ENCODE measurements around the gene TPX2. TPM values are rescaled to one million over a fixed set of nuclear protein-coding genes. Genes with fewer than 3 reads are reported as not detected.
A peak's percentile ranks its signal among the peaks of the same experiment; 100 is the strongest.

The TPX2 gene
- total RNA-seq, 2 donors from 2014 or later, result 0.73 to 2.0 TPM

DNA sequence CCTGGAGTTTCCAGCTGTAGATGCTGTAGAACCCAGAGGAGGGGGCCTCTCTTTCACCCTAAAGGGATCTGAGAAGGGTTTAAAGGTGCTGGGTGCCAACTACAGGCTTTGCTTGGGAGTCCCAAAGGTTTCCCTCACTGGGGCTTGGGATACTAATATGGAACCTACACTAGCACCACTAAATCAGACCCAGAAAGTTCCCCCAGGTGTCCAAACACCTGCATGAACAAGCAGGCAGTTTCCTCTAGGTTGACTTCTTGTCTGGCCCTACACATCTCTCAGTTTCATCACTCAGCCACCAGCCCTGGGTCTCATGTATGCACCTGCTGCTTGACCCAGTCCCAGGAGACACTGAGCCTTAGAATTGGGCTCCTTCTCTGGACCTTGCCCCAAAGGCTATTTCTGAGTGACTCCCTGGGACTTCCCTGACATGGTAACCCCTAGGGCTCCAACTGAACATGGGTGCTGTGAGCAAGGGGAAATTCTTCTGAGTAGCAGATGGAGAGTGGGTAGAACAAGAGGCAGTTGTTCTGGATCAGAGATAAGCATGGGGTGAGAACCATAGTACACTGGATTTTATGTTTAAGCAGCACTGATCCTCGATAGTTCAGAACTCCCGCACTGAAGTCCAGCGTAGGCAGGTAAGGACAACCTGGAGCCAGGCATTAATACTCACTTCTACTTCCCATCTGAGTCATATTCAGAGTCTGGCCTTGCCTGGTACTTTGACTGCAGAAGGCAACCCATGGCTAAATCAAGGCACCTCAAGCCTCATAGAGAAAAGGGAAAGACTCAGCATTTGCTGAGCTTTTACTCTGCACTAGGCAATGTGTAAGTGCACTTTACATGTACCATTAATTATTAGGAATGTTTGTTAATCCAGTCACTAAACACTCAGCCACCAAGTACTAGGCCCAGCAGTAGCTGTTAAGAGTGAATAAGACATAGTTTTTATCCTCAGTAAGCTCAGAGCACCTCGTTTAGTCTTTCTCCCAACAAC lies 33.2 kb upstream of the TPX2 start:
- intact Hi-C loops (cut with DNase I), result no loop called here
- ATAC-seq (no peak), DNase-seq (no peak)

DNA sequence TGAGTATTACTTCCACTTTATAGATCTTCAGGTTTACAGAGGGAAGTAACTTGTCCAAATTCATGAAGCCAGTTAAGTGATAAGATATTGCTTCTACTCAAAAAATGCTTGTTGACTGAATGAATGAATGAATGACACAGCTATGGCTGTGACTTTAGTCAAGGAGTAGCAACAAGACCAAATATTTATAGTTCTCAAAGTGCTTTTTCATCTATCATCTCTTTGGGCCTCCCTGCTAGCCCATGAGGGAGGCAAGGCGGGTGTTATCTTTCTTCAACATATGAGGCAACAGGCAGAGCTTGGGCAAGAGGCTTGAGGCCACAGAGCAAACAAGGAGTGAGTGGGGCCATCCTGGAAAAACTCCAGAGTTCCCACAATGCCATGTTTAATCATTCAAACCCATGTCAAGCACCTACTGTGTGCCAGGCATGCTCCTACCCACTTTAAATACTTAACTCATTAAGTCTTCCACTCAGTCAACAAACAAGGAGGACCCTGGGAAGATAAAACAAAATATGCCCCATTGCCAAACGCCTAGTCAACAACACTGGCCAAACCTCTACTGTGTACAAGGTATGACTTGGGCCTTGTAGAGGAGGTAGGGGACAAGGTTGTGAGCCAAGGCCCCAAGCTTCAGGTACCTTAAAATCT lies 32.4 kb upstream of the TPX2 start:
- intact Hi-C loops (cut with DNase I), result no loop called here
- ATAC-seq (peak in 1 of 2 donors; percentile 42), DNase-seq (no peak)

DNA sequence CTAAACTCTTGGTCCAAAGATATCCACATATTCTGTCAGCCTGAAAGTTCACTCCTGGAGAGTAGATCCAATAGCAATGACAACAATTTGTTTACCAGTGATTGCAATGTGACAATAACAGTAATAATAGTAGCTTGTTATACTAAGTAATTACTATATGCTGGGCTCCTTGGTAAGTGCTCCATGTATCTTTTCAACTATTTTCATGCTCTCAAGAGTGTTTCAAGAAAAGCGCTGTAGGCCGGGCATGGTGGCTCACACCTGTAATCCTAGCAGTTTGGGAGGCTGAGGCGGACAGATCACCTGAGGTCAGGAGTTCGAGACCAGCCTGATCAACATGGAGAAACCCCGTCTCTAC lies 31.9 kb upstream of the TPX2 start:
- DNase-seq (no peak), ATAC-seq (no peak)
- intact Hi-C loops (cut with DNase I), result no loop called here

DNA sequence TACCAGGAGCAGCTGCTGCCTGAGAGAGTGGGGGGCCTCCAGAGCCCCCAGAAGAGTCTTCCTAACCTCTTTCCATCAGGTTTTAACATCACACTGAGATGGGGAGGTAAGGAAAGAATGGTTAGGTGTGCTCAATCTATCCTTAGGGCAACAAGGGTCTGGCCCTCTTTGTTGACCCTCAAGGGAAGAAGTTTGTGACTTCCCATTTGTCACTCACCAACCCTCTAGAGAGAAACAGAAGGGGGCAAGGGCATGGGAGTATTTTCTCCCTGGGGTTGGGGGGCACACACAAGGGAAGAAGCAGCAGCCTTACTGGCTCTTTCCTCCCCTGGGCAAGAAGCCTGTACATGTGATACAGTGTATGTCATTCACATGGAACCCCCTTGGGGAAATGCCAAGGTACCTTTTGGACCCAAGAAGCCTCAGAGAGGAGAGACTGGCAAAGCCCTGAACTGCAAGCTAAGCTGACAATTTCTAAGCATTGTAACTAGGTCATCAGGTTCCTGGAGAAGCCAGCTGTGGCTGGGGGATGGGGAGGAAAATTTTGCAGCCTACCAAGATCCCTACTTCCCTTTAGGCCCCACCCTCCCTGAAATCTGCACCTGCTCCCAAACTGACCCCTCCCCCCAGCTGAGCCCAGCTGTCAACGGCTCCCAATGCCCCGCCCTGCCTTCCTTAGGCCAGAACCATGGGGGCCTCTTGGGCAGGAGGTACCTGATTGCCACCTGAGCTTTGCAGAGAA lies 30.9 kb upstream of the TPX2 start:
- DNase-seq (peak; percentile 41), ATAC-seq (peak in 1 of 2 donors; percentile 2)
- intact Hi-C loops (cut with DNase I), result no loop called here

DNA sequence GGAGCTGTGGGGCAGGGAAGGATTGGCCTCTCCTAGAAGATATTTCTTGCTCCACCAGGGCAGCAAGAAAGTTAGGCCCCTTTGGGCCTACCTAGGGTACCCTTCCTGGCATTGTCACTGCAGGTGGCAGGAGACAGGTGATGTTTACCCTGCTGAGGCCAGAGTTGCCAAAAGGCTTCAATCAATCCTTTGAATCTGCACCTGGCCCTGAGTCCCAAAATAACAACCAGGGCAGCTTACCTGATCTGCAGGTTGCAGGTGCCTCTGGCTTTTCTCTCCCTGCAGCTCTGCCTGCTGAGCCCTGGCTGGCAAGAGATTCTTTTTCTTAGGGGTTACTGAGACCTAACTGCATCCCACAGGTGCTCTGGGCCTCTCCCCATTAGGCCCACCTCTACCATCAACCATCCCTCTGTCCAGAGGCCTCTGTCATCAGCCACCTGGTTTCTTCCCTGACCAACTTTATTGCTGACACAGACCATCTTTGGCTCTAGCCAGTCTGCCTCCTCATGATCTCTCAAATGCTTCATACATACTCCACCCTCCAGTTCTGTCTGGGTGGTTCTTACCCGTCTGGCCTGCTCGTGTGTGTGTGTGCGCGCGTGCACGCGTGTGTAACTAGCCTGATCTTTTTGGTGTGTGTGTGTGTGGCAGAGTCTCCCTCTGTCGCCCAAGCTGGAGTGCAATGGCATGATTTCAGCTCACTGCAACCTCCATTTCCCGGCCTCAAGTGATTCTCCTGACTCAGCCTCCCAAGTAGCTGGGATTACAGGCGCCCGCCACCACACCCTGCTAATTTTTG lies 30.2 kb upstream of the TPX2 start:
- no peak for DNase-seq
- intact Hi-C loops (cut with DNase I), result no loop called here
- ATAC-seq, result no peak

DNA sequence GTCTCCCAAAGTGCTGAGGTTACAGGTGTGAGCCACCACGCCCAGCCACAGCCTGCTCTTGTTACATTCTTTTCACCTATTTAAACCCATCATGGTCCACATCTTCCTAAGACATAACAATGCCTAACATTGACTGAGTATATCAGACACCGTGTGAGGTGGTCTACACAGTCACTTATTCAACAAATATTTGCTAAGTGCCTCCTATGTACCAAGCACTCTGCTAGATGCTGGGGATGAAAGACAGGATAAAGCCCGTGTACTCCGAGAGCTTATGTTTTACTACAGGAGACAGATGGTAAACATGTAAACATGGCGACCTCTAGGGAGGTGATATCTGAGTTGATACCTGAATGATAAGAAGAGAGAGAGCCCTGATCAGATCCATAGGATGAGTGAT lies 29.2 kb upstream of the TPX2 start:
- intact Hi-C loops (cut with DNase I), result loop anchor here (5.0 kb wide), 2 partner anchors 38 to 138 kb away; no protein-coding TSS in a partner anchor
- no peak for DNase-seq
- no peak for ATAC-seq

DNA sequence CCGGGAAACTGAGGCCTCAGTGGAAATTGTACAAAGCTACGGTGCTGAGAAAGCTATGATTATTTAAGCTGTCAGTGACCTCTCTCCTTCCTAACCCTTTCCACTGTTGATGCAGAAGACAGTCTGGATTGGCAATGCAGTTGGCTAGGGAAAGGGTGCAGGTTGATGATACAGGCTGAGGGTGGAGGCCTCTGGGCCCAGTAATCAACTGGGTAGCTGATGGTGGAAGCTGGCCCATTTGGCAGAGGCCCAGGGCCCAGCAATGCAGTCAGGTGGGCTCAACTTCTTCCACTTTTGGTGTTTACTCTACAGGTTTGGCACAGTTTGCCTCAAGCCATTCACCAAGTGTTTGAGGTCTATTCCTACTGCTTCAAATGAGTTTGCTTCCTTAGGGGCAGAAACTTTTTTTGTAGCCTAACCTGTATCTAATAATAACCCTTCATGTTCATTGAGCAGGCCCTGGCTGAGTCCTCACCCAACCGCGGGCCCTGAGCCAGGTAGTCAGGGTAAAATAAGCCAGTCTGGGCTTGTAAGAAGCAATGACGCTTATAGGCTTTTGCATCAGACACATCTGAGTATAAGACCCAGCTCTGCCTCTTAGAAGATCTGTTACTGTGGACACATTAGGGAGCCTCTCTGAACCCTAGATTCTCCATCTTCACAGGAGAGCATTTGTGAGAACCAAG lies 28.5 kb upstream of the TPX2 start:
- ATAC-seq (no peak), DNase-seq (no peak)
- intact Hi-C loops (cut with DNase I), result loop anchor here (5.0 kb wide), 2 partner anchors 38 to 138 kb away; no protein-coding TSS in a partner anchor

DNA sequence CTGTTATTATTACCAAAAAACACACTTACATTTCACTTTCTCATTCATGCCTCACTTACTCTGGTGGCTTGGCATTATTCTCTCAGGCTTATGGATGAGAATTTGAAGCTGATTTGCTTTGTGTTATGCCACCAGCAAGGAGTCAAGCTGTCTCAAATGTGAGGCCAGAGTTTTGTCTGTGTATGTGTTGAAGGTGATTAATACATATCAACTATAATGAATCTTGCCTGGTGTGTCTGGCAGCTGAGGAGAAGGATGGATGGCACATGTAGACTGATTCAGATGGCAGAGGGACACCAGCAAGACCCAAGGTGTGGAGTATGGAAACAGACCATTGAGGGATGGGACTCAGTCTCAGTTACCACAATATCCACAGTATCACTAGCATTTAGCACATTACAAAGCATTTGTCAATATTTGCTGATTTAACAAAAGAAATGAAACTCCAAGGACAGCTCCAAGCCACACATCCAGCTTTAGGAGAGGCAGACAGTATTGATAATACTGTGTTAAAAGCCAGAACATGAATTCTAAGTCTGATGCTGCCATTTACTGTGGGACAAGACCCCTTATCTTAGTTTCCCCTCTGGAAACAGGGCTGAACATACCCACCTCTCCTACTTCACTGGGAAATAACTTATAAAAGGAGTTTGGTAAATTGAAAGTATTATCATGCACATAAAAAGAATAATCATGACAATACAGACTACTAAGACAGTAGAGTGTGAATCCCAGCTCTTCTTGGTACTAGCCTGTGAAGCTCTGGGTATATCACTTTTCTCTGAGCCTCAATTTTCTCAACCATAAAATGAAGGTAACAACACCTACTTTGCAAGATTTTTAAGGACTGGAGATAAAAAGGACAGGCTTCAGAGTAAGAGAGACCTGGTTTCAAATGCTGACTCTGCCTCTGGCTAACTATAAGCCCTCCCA lies 27.6 kb upstream of the TPX2 start:
- ATAC-seq, result no peak
- intact Hi-C loops (cut with DNase I), result loop anchor here (5.0 kb wide), 2 partner anchors 39 to 139 kb away; no protein-coding TSS in a partner anchor
- no peak for DNase-seq

DNA sequence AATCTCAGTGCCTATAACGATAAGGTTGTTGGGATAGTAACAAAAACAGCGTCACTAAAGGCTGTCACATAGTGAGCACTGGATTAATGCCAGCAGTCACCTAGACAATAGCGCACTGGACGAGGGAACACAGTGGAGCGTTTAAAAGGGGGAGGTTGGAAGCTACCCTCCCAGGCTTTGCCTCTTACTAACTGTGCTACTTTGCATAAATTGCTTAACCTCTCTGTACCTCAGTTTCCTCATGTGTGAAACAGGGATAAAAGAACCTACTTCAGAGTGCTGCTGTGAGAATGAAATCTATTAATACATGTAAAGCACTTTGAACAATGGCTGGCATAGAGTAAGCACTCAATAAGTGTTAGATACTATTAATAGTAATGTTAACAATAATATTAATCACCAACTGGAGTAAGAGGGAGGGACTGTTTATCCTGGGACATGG lies 27.0 kb upstream of the TPX2 start:
- intact Hi-C loops (cut with DNase I), result loop anchor here (5.0 kb wide), 2 partner anchors 40 to 140 kb away; no protein-coding TSS in a partner anchor
- DNase-seq (peak; percentile 60), ATAC-seq (peak; percentile 35 to 54)

DNA sequence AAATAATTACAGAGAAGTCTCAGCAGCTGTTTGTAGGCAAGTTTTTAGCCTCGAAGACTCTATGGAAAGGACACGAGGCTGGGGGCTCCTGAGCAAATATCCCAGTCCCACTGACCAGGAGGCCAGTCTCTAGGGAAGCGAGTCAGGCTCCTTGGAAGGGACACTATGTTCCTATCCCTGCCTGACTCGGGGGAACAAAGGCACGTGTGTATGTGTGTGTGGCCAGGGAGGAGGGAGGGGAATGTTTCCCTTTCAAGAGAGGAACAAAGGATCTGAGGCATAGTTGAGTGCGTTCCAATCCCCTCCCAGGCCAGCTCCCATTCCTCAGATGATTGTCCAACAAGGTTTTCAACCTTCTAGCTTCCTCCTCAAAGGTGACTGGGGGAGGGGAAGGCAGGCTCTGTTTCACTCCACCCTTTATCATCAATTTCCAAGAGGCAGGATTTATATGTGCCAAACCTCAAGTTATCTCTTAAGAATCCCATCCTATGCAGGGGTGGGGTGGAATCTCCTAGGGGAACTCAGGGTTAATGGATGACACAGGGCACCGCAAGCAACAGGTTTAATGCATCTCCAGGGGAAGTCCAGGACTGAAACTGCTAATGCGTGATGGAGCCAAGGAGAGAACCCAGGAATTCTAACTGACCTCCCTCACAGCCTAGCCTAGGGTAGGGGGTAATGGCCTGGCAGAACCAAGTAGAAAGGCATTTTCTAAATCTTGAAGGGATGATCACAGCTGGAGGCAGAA lies 26.4 kb upstream of the TPX2 start:
- intact Hi-C loops (cut with DNase I), result loop anchor here (5.0 kb wide), 2 partner anchors 40 to 140 kb away; no protein-coding TSS in a partner anchor
- peak; percentile 82 to 91 for ATAC-seq
- peak; percentile 89 for DNase-seq

DNA sequence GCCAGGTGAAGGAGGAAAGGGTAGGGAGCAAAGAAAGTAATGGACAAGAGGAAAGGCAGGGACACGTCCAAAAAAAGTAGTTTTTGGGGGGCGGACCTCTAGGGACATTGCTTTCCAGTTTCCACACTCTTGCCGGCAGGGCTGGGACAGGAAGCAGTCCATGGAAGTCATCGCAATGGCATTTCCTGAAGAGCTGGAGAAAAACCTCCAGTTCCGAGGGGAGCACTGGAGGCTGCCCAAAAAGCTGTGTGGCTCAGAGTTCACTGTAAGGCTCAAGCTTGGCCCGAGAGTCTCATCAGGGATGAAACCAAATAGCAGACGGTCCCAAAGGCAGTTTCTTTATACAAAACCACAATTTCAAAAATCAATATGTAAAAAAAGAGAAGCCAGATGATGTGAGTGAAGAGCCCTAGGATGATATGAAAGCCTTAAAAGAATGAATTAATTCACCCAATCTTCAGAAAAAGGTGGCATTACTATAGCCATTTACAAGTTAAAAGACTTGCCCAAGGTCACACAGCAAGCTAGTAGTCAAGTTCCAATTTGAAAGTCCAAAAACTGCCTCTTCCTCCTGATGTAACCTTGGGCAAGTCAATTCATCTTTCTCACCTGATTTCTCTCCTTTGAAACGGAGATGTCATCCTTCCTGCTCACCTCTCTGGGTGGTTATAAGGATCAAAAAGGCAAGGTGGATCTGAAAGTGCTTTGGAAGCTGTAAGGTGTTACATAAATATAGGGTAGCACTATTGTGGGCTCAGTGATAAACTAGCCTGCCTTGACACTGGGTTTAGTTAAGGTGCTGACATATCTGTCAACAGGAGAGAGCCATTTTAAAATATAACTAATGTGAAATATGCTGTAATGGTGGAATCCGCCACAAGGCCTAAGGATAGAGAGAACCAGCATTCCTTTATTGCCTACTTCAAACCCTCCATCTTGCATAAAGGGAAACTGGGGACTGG lies 25.5 kb upstream of the TPX2 start:
- ATAC-seq (peak; percentile 84), DNase-seq (peak; percentile 87)
- intact Hi-C loops (cut with DNase I), result loop anchor here (5.0 kb wide), 2 partner anchors 41 to 141 kb away; no protein-coding TSS in a partner anchor

DNA sequence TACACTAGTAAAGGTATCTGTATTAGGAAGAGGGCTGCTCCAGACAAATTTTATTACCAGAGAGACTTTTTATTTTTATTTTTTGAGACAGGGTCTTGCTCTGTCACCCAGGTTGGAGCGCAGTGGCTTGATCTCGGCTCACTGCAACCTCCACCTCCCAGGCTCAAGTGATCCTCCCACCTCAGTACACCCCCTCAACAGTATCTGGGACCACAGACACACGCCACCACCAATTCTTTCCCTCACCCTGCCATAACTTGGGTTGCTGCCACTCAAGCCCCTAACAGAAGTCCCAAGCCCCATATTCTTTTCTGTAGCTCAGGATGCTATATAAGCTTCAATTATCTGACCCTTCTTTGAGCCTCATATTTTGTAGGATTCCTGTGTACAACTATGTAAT lies 23.3 kb upstream of the TPX2 start:
- no peak for ATAC-seq
- DNase-seq, result no peak
- intact Hi-C loops (cut with DNase I), result no loop called here

DNA sequence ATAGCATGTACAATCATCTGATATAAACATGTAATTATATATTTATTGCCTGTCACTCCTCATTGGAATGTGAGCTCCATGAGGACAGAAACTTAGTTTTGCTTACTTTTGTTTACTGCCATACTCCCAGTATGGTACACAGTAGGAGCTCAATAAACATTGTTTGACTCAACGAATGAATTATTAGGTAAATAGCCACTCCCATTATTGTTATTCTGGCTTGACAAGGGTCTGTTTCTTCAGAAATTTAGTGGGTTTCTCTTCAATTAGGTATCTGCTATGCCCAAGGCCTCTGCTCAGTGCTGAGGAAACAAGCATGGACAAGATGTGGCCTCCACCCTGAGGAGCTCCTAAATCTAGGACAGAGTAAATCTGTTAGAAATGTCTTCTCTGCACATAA lies 22.7 kb upstream of the TPX2 start:
- intact Hi-C loops (cut with DNase I), result no loop called here
- ATAC-seq (no peak), DNase-seq (no peak)

DNA sequence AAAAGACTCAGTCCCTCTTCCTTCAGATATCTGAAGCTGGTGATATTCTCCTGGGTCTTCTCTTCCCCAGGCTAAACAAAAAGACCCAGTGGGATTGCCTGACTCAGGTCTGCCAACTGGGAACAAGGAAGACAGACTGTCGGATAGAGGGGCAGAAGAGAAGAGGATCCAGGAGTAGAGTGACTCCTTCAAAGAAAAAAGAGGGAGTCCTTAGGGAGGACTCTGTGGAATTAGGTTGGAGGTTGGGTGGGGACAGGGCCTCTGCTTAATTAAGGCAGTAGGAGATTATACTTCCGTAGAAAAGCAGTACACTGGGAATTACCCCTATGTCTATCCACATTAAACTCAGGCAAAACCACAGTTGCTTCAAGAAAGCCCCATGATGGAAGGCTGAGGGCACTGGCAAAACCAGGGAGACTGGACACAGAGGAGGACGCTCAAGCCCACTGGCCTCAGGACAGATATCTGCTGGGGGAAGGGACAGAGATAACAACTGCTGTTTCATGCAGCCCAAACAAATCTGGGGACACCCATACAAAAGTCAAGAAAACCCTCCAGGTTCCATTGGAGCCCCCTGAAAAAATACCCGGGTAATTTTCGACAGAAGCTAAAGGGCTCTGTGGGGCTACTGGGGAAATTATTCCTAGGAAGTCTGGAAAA lies 22.1 kb upstream of the TPX2 start:
- ATAC-seq (no peak), DNase-seq (no peak)
- intact Hi-C loops (cut with DNase I), result no loop called here

Data from left cardiac atrium (tissue), 4 donors.